Measurements from ENCODE around the gene C10orf95. TPM values are rescaled to one million over a fixed set of nuclear protein-coding genes. Genes with fewer than 3 reads are reported as not detected.

Gene C10orf95
- total RNA-seq, 1 donor from 2014 or later = not detected

DNA sequence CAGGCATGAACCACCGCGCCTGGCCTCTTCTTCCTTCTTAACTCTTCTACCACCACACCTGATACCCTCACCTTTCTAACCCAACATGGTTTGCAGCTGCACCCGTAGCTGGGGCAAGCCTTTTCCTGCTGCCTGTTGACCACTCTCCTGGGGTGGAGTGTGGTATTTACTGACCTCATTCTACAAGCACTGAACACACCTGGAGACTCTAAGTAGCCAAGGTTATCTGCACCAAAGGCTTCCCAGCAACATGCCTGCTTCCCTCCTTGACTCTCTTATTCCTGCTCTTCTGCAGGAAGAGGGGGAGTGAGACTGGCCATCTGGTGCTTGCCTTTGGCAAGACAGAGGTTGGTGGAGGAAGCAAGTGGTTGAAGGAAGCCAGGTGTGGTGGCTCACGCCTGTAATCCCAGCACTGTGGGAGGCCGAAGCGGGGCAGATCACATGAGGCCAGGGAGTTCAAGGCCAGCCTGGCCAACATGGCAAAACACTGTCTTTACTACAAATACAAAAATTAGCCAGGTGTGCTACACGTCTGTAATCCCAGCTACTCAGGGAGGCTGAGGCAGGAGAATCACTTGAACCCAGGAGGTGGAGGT lies 41.1 kb upstream of the C10orf95 start:
- Histone ChIP-seq H3K4me1 (no peaks in the 10 kb centered on the region), H3K4me2 (no peak overlapping the region), H2AFZ (replicated peaks) (no peak overlapping the region), H3K27ac (no peak overlapping the region), H3F3A (ENCODE audit: low read depth) (no peaks in the 10 kb centered on the region), H3K9ac (no peak overlapping the region), H4K20me1 (ENCODE audit: low read depth) (peaks cover 57% of the 10 kb centered on the region), H3K36me3 (no peaks in the 10 kb centered on the region), H3K79me2 (ENCODE audit: low read depth) (peaks cover 61% of the 10 kb centered on the region), H3K4me3 (no peak overlapping the region), H3K27me3 (no peaks in the 10 kb centered on the region), H3K9me3 (ENCODE audit: low read depth) (no peaks in the 10 kb centered on the region)
- no peaks in the 10 kb centered on the region for H3K9me3 Mint-ChIP-seq
- TF ChIP-seq, protein P1, sequence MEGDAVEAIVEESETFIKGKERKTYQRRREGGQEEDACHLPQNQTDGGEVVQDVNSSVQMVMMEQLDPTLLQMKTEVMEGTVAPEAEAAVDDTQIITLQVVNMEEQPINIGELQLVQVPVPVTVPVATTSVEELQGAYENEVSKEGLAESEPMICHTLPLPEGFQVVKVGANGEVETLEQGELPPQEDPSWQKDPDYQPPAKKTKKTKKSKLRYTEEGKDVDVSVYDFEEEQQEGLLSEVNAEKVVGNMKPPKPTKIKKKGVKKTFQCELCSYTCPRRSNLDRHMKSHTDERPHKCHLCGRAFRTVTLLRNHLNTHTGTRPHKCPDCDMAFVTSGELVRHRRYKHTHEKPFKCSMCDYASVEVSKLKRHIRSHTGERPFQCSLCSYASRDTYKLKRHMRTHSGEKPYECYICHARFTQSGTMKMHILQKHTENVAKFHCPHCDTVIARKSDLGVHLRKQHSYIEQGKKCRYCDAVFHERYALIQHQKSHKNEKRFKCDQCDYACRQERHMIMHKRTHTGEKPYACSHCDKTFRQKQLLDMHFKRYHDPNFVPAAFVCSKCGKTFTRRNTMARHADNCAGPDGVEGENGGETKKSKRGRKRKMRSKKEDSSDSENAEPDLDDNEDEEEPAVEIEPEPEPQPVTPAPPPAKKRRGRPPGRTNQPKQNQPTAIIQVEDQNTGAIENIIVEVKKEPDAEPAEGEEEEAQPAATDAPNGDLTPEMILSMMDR (IDR thresholded peaks at IDR 0.05) = no peak
- peak overlapping the region; percentile 94 for H3K27ac Mint-ChIP-seq
- no peak overlapping the region for H3K4me3 Mint-ChIP-seq
- DNase-seq (ENCODE audit: low spot score) = no peak
- H3K4me1 Mint-ChIP-seq = no peaks in the 10 kb centered on the region
- H3K36me3 Mint-ChIP-seq = peaks cover 15% of the 10 kb centered on the region
- H3K27me3 Mint-ChIP-seq (ENCODE audit: insufficient read depth, low read depth) = peaks cover 5% of the 10 kb centered on the region

DNA sequence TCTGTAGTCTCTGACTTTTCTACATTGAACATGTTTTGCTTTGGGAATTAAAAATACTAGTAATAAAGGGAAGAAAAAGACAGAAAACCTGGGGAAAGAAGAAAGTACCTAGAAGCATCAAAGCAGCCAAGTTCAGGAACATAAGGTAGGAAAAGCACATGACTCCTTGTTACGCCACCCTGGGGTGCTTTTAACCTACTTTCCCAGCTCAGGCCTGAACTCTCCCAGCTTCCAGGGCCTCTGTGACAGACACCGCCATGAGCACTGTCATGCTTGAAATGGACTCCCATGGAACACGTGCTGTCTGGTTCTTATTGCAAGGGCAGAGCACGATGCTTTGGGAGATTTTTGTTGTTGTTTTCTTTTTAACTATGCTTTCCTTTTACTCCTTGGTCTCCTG lies 39.8 kb upstream of the C10orf95 start:
- peaks cover 48% of the 10 kb centered on the region for H3K79me2 ChIP-seq (ENCODE audit: low read depth)

DNA sequence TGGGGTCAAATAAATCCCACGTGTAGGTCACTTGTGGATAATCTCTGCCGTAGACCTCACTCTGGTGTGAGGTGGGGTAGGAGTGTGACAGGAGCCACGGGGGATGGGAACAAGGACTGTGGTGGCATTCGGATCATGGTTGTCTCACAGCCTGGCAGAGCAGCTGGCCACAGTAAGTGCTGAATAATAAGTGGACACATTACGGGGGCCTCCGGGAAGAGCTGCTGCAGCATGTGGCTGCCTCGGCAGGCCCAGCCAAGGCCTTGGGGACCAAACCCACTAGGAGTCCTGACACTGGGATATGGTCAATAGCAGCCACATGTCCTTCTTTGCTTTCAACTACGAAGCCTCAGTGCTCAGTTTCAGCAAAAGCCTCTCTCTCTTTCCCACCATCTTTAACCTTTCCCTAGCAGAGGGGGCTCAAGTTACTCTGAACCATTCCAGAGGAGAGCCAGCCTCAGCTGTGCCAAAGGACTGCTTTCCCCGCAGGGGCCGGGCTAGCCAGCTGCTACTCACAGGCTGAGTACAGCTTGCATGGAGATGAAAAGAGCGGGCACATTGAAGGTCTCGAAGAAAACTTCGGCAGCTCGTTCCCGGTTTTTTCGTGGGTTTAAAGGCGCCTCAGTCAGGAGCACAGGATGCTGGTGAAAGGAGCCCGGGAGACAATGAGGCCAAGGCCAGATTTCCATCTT lies 33.9 kb upstream of the C10orf95 start:
- Histone ChIP-seq H4K20me1 (ENCODE audit: low read depth) (peaks cover 7% of the 10 kb centered on the region), H3F3A (ENCODE audit: low read depth) (no peaks in the 10 kb centered on the region), H3K79me2 (ENCODE audit: low read depth) (no peaks in the 10 kb centered on the region), H3K9me3 (ENCODE audit: low read depth) (no peaks in the 10 kb centered on the region), H3K27ac (no peak overlapping the region), H3K9ac (no peak overlapping the region), H3K4me1 (no peaks in the 10 kb centered on the region), H3K27me3 (no peaks in the 10 kb centered on the region), H3K36me3 (no peaks in the 10 kb centered on the region), H3K4me3 (no peak overlapping the region), H2AFZ (replicated peaks) (no peak overlapping the region), H3K4me2 (no peak overlapping the region)
- Mint-ChIP-seq H3K4me1 (no peaks in the 10 kb centered on the region), H3K27me3 (ENCODE audit: insufficient read depth, low read depth) (peaks cover 2% of the 10 kb centered on the region), H3K36me3 (peaks cover 27% of the 10 kb centered on the region), H3K27ac (no peak overlapping the region), H3K9me3 (no peaks in the 10 kb centered on the region), H3K4me3 (no peak overlapping the region)
- TF ChIP-seq, protein P1 (IDR thresholded peaks at IDR 0.05) = no peak
- TF ChIP-seq EZH2 (IDR thresholded peaks at IDR 0.05) (no peak), EZH2phosphoT487 (IDR thresholded peaks at IDR 0.05) (no peak)
- no peak for DNase-seq (ENCODE audit: low spot score)

More for the DNA sequence above, 39.8 kb upstream of the C10orf95 start:
- no peak overlapping the region for H3K4me3 ChIP-seq
- Mint-ChIP-seq H3K36me3 (peaks cover 15% of the 10 kb centered on the region), H3K27ac (no peak overlapping the region), H3K9me3 (no peaks in the 10 kb centered on the region), H3K4me3 (no peak overlapping the region), H3K27me3 (ENCODE audit: insufficient read depth, low read depth) (peaks cover 5% of the 10 kb centered on the region), H3K4me1 (no peaks in the 10 kb centered on the region)
- no peak overlapping the region for H2AFZ ChIP-seq (replicated peaks)
- H3K4me2 ChIP-seq = no peak overlapping the region
- no peaks in the 10 kb centered on the region for H3F3A ChIP-seq (ENCODE audit: low read depth)
- no peak overlapping the region for H3K27ac ChIP-seq
- DNase-seq (ENCODE audit: low spot score) = no peak
- H3K9me3 ChIP-seq (ENCODE audit: low read depth) = no peaks in the 10 kb centered on the region
- peaks cover 51% of the 10 kb centered on the region for H4K20me1 ChIP-seq (ENCODE audit: low read depth)
- no peak overlapping the region for H3K9ac ChIP-seq
- TF ChIP-seq EZH2phosphoT487 (IDR thresholded peaks at IDR 0.05) = no peak
- TF ChIP-seq, protein P1 (IDR thresholded peaks at IDR 0.05) = no peak
- no peak for TF ChIP-seq EZH2 (IDR thresholded peaks at IDR 0.05)
- no peaks in the 10 kb centered on the region for H3K36me3 ChIP-seq
- H3K4me1 ChIP-seq = no peaks in the 10 kb centered on the region
- no peaks in the 10 kb centered on the region for H3K27me3 ChIP-seq

All from neural progenitor cell (in vitro differentiated cells).